Testis (tissue), 5 donors: ENCODE results near the gene SERPINB10. TPM values are rescaled to one million over a fixed set of nuclear protein-coding genes. Genes with fewer than 3 reads are reported as not detected.

ENCODE experiments used
- DNase-seq: peaks from one replicate; pipeline ENCODE4 v3.0.0-alpha.2; 2019
- H3K27ac ChIP-seq, 2 donors: fragments of 200-600 bp; sonication (generic); one replicate each; pipeline ENCODE4 v1.5.1; 2019
- H3K27me3 ChIP-seq: fragments of 200-600 bp; sonication (generic); one replicate; pipeline ENCODE4 v1.5.1; 2019
- H3K36me3 ChIP-seq: fragments of 200-600 bp; sonication (generic); one replicate; pipeline ENCODE4 v1.5.1; 2017; ENCODE audit warnings: low read depth; ENCODE audit errors: missing control alignments
- H3K4me1 ChIP-seq: fragments of 200-600 bp; sonication (generic); one replicate; pipeline ENCODE4 v1.5.1; 2019
- H3K4me3 ChIP-seq, 2 donors: fragments of 200-600 bp; sonication (generic); one replicate each; pipeline ENCODE4 v1.5.1; 2017 to 2019
- H3K9me3 ChIP-seq: fragments of 200-600 bp; sonication (generic); one replicate; pipeline ENCODE4 v1.5.1; 2017
- POLR2A ChIP-seq: fragments of 450-650 bp; IDR thresholded peaks from one replicate; pipeline ENCODE4 v1.6.1; 2017; ENCODE audit warnings: antibody characterized with exemption, mild to moderate bottlenecking, moderate library complexity
- WGBS, 2 donors: methylation state at CpG; one replicate each; pipeline ENCODE4 v1.1.5; 2018; 5-methylcytosine and 5-hydroxymethylcytosine counted together
- intact Hi-C: fragments of 100-400 bp; cut with DNase I; formaldehyde crosslinking; loops from one replicate; pipeline ENCODE4 v1.15.1; 2023; ENCODE audit warnings: low total_unique reads
- long read RNA-seq, 2 donors: transcript quantifications; one replicate each; lab custom pipeline, GENCODE V29; 2026
- polyA plus RNA-seq: library from polyadenylated mRNA; stranded (reverse); fragments of 350-450 nt; fragmentation: Illumina TruSeq; extraction: RNeasy Lipid Tissue Mini Kit (QIAGEN cat#74804); gene quantifications from one replicate; pipeline ENCODE4 v1.2.3, GENCODE V29; 2014; ENCODE audit warnings: low read depth, low replicate concordance; ENCODE audit not compliant: insufficient read depth
- total RNA-seq, 2 donors: library from RNA; depleted of rRNA; stranded (reverse); fragments of >200 nt; gene quantifications; one replicate each; pipeline ENCODE4 v1.2.3, GENCODE V29; 2016
- TF ChIP-seq, protein P1 (sequence below), 3 experiments: fragments of 450-650 bp in 2 of 3; fragments of 200-600 bp in 1 of 3; sonication (generic) in 1 of 3; IDR thresholded peaks; one replicate each; pipeline ENCODE4 v1.5.1; 2016 to 2019; ENCODE audit warnings: antibody characterized with exemption in 3 of 3, mild to moderate bottlenecking in 2 of 3, moderate library complexity in 1 of 3

The SERPINB10 gene, protein sequence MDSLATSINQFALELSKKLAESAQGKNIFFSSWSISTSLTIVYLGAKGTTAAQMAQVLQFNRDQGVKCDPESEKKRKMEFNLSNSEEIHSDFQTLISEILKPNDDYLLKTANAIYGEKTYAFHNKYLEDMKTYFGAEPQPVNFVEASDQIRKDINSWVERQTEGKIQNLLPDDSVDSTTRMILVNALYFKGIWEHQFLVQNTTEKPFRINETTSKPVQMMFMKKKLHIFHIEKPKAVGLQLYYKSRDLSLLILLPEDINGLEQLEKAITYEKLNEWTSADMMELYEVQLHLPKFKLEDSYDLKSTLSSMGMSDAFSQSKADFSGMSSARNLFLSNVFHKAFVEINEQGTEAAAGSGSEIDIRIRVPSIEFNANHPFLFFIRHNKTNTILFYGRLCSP
- total RNA-seq, result not detected
- not detected for polyA plus RNA-seq
- long read RNA-seq, donor 1, result 0 reads
- long read RNA-seq, donor 2, result 0 reads

DNA sequence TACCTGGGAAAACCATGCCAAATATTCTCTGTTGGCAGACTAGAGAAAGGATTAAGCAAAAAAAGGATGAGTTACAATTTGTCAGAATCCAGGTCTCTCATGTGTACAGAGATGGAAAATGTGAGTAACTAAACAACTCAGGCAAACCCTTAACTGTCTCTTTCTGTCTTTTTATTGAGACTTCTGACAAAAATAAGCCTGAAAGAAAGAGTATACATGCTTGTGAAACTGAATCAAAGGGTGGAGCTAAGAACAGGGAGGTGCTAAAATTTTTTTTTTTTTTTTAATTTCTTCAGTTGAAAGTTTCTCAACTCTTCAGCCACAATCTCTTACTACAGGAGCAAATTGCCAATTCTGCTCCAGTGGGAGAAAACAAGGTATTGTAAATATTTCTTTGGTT lies at the start of gene SERPINB10:
Gene SERPINB10 (plus strand): TSS at position 295 of the 400 bp plus-strand sequence. CDS start 7,553 bp downstream, outside the sequence.
- Histone ChIP-seq H3K4me3 (no peak within 1 kb of the TSS), H3K36me3 (no peaks in the 10 kb centered on the region), H3K4me1 (no peaks in the 10 kb centered on the region), H3K9me3 (no peaks in the 10 kb centered on the region), H3K27ac (no peak within 1 kb of the TSS), H3K27me3 (no peaks in the 10 kb centered on the region)
- DNase-seq, result no peak
- no peak for TF ChIP-seq POLR2A
- TF ChIP-seq, protein P1, sequence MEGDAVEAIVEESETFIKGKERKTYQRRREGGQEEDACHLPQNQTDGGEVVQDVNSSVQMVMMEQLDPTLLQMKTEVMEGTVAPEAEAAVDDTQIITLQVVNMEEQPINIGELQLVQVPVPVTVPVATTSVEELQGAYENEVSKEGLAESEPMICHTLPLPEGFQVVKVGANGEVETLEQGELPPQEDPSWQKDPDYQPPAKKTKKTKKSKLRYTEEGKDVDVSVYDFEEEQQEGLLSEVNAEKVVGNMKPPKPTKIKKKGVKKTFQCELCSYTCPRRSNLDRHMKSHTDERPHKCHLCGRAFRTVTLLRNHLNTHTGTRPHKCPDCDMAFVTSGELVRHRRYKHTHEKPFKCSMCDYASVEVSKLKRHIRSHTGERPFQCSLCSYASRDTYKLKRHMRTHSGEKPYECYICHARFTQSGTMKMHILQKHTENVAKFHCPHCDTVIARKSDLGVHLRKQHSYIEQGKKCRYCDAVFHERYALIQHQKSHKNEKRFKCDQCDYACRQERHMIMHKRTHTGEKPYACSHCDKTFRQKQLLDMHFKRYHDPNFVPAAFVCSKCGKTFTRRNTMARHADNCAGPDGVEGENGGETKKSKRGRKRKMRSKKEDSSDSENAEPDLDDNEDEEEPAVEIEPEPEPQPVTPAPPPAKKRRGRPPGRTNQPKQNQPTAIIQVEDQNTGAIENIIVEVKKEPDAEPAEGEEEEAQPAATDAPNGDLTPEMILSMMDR (IDR thresholded peaks at IDR 0.05), result no peak
- intact Hi-C loops, result no loop called here

DNA sequence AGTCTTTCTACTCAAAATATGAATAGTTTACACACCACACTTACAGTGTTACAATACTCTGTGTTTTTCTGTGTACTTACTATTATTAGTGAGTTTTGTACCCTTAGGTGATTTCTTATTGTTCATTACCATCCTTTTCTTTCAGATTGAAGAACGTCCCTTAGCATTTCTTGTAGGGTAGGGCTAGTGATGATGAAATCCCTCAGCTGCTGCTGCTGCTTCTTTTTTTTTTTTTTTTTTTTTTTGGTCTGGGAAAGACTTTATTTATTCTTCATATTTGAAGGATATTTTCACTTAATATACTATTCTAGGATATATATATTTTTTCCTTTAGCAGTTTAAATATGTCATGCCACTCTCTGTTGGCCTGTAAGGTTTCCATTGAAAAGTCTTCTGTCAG lies 49.3 kb upstream of the SERPINB10 start:
- no peaks in the 10 kb centered on the region for H3K4me1 ChIP-seq

DNA sequence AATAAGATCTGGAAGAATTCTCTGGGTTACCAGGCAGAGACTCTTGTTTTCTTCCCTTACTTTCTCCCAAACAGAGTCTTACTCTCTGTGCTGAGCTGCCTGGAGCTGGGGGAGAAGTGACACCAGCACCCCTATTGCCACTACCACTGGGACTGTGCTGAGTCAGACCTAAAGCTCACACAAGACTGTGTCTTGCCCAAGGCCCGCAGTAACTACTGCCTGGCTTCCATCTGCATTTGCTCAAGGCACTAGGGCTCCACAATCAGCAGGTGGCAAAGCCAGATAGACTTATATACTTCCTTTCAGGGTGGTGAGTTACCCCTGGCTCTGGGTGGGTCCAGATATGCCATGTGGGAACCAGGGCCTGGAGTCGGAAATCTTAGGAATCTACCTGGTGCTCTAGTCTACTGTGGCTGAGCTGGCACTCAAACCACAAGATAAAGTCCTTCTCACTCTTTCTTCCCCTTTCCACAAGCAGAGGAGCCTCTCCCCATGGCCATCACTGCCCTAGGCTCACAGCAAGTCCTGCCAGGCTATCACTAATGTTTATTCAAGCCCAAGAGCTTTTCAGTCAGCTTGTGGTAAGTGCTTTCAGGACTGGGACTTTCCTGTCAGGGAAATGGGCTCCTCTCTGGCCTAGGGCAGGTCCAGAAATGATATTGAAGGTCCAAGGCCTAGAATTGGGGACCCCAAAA lies 47.8 kb upstream of the SERPINB10 start:
- TF ChIP-seq POLR2A, result no peak
- TF ChIP-seq, protein P1 (IDR thresholded peaks at IDR 0.05), result no peak
- H3K4me3 ChIP-seq, result no peak overlapping the region
- H3K27ac ChIP-seq, result no peak overlapping the region
- H3K9me3 ChIP-seq, result no peaks in the 10 kb centered on the region
- H3K36me3 ChIP-seq, result no peaks in the 10 kb centered on the region
- intact Hi-C loops, result no loop called here
- 86% methylated on average over 2 of the region's 2 CpGs; no CpG with 5 or more reads in 1 of the 2 donors for WGBS, 2 donors
- no peak for DNase-seq
- H3K4me1 ChIP-seq, result no peaks in the 10 kb centered on the region
- H3K27me3 ChIP-seq, result no peaks in the 10 kb centered on the region

More for the DNA sequence above, 49.3 kb upstream of the SERPINB10 start:
- TF ChIP-seq, protein P1 (IDR thresholded peaks at IDR 0.05), result no peak
- no peak for TF ChIP-seq POLR2A
- Histone ChIP-seq H3K27me3 (no peaks in the 10 kb centered on the region), H3K4me3 (no peak overlapping the region), H3K27ac (no peak overlapping the region), H3K36me3 (no peaks in the 10 kb centered on the region), H3K9me3 (no peaks in the 10 kb centered on the region)
- intact Hi-C loops, result no loop called here
- whole genome bisulfite sequencing, 2 donors, result 59 to 74% methylated on average over 1 of the region's 1 CpG
- no peak for DNase-seq

DNA sequence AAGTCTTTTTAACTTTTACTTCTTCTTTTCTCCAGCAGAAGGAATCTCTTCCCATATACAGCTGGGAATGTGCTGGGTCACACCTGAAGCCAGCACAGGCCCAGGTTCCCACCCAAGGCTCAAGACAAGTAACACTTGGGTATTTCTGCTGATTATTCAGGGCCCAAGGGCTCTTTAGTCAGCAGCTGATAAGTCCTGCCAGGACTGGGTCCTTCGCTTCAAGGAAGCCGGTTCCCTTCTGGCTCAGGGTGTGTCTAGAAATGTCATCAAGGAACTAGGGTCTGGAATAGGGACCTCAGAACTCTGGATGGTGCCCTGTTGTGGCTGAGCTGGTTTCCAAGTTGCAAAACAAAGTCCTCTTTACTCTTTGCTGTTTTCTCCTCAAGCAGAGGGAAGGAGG lies 47.2 kb upstream of the SERPINB10 start:
- TF ChIP-seq, protein P1 (IDR thresholded peaks at IDR 0.05), result no peak
- no peak for TF ChIP-seq POLR2A
- DNase-seq, result no peak
- no peaks in the 10 kb centered on the region for H3K27me3 ChIP-seq
- no peak overlapping the region for H3K27ac ChIP-seq
- WGBS, 2 donors, result 94 to 100% methylated on average over 2 of the region's 2 CpGs
- H3K4me1 ChIP-seq, result no peaks in the 10 kb centered on the region
- no peak overlapping the region for H3K4me3 ChIP-seq
- H3K36me3 ChIP-seq, result no peaks in the 10 kb centered on the region
- no peaks in the 10 kb centered on the region for H3K9me3 ChIP-seq
- intact Hi-C loops, result no loop called here
